Cardiac fibroblast (primary cell): ENCODE data around the gene CCDC12.

Experiments
- DNase-seq, 2 donors: peaks; one replicate each; pipeline versions ENCODE4 v3.0.0 to v3.0.0-alpha.2; 2010; ENCODE audit warnings: low read depth in 2 of 2
- H3K4me3 ChIP-seq, 2 donors: replicated peaks in 1 of 2; 1 replicate in 1 of 2; 2 replicates in 1 of 2; pipeline ENCODE4 v1.5.1; 2011; ENCODE audit warnings: low read depth in 2 of 2, low read length in 2 of 2, mild to moderate bottlenecking in 2 of 2, moderate library complexity in 1 of 2
- CTCF ChIP-seq: IDR thresholded peaks from one replicate; pipeline ENCODE4 v1.5.1; 2011; ENCODE audit warnings: low read depth, mild to moderate bottlenecking, low read length, inconsistent platforms

Gene CCDC12

GRCh38 chr3:47003461-47004368 is 27.2 kb upstream of the CCDC12 start:
- no peak for DNase-seq
- no peak for TF ChIP-seq CTCF
- no peak overlapping the region for H3K4me3 ChIP-seq

- TF ChIP-seq CTCF, result no peak
- no peak for DNase-seq
- no peak overlapping the region for H3K4me3 ChIP-seq
These were observed 26.5 kb upstream of the CCDC12 start for GRCh38 chr3:47003056-47003410.

- no peak overlapping the region for H3K4me3 ChIP-seq
- TF ChIP-seq CTCF, result no peak
- no peak for DNase-seq
These were observed 25.9 kb upstream of the CCDC12 start for GRCh38 chr3:47002171-47003055.

- no peak overlapping the region for H3K4me3 ChIP-seq
- no peak for DNase-seq
- TF ChIP-seq CTCF, result no peak
These were observed 25.2 kb upstream of the CCDC12 start for GRCh38 chr3:47001731-47002170.

- no peak for TF ChIP-seq CTCF
- DNase-seq, result no peak
- H3K4me3 ChIP-seq, result no peak overlapping the region
These were observed 24.6 kb upstream of the CCDC12 start for GRCh38 chr3:47000922-47001730.

GRCh38 chr3:47000198-47000815 is 23.8 kb upstream of the CCDC12 start:
- TF ChIP-seq CTCF, result no peak
- peak in 1 of 2 donors; percentile 28 for DNase-seq
- H3K4me3 ChIP-seq, result no peak overlapping the region
